HCT116 (cell line): ENCODE data around the gene TBC1D16. TPM values are rescaled to one million over a fixed set of nuclear protein-coding genes. Genes with fewer than 3 reads are reported as not detected.

Experiments used
- ATAC-seq: fragments of 200-7000 bp; cut with Tn5 transposase; 2 replicates; pipeline ENCODE4 v1.9.1; 2020; ENCODE audit warnings: mild to moderate bottlenecking, moderate library complexity
- BruUV-seq: library from RNA; stranded (reverse); fragments of 400-500 nt; replicated peaks from 2 replicates; lab custom pipeline; 2021; lab: Mats Ljungman, UMichigan
- CTCF ChIA-PET: fragments of 300-600 bp; sonication (Branson Sonifier 250); formaldehyde crosslinking; loops from one replicate; lab custom pipeline; 2021; ENCODE audit warnings: antibody characterized with exemption; lab: Charles Lee
- POLR2A ChIA-PET: fragments of 300-600, 350-600 bp; sonication (Branson Sonifier 250); formaldehyde crosslinking; loops from one replicate; lab custom pipeline; 2021; ENCODE audit warnings: antibody characterized with exemption; lab: Charles Lee
- RAD21 ChIA-PET, 2 experiments: fragments of 300-600 bp; sonication (Branson Sonifier 250); formaldehyde crosslinking; loops; one replicate each; lab custom pipeline; 2023; ENCODE audit warnings: low total read pairs in 2 of 2; ENCODE audit not compliant: uncharacterized antibody in 2 of 2, unreplicated experiment in 2 of 2, low non-redundant PET in 1 of 2; lab: Charles Lee
- DNase-seq: peaks from one replicate; pipeline ENCODE4 v3.0.0-alpha.2; 2010; ENCODE audit warnings: low read depth, low spot score
- H2AFZ ChIP-seq: fragments of 200-600 bp; shearing (Covaris generic), sonication (generic); 2 replicates; pipeline ENCODE4 v1.6.1; 2017; ENCODE audit warnings: low read depth, mixed run types, mixed read lengths, antibody characterized with exemption, low read length; ENCODE audit not compliant: poor library complexity, severe bottlenecking
- H3K27ac ChIP-seq: 2 replicates; pipeline ENCODE4 v1.5.1; 2012; ENCODE audit warnings: low read depth, low read length
- H3K27me3 ChIP-seq: fragments of 200-600 bp; sonication (generic); 2 replicates; pipeline ENCODE4 v1.6.1; 2016; ENCODE audit warnings: mixed run types, low read length, mixed read lengths; ENCODE audit not compliant: insufficient read depth
- H3K36me3 ChIP-seq, 2 experiments: fragments of 200-500 bp in 1 of 2; fragments of 200-600 bp in 1 of 2; sonication (Bioruptor generic) in 1 of 2; sonication (generic) in 1 of 2; 2 replicates each; pipeline versions ENCODE4 v1.5.1 to v1.6.1; 2014 to 2016; ENCODE audit warnings: low read length in 2 of 2, inconsistent platforms in 1 of 2, mixed read lengths in 1 of 2, mixed run types in 1 of 2; ENCODE audit not compliant: insufficient read depth in 2 of 2, control insufficient read depth in 1 of 2
- H3K4me1 ChIP-seq, 2 experiments: fragments of 200-600 bp in 1 of 2; sonication (generic) in 1 of 2; 2 replicates each; pipeline versions ENCODE4 v1.5.1 to v1.6.1; 2012 to 2017; ENCODE audit warnings: low read length in 2 of 2, inconsistent platforms in 1 of 2, mild to moderate bottlenecking in 1 of 2, mixed read lengths in 1 of 2, mixed run types in 1 of 2, moderate library complexity in 1 of 2; ENCODE audit not compliant: insufficient read depth in 2 of 2, control insufficient read depth in 1 of 2
- H3K4me2 ChIP-seq: fragments of 200-600 bp; sonication (generic); 2 replicates; pipeline ENCODE4 v1.6.1; 2017; ENCODE audit warnings: mixed run types, low read length, mixed read lengths
- H3K4me3 ChIP-seq, 2 experiments: fragments of 200-600 bp in 1 of 2; sonication (generic) in 1 of 2; replicated peaks in 1 of 2; 2 replicates each; pipeline ENCODE4 v1.5.1; 2011 to 2016; ENCODE audit warnings: low read length in 2 of 2, control low read depth in 1 of 2, low read depth in 1 of 2, mild to moderate bottlenecking in 1 of 2, mixed read lengths in 1 of 2, mixed run types in 1 of 2
- H3K79me2 ChIP-seq: fragments of 200-600 bp; sonication (generic); 2 replicates; pipeline ENCODE4 v1.6.1; 2017; ENCODE audit warnings: mild to moderate bottlenecking, mixed run types, low read length, moderate library complexity, mixed read lengths; ENCODE audit not compliant: insufficient read depth
- H3K9ac ChIP-seq: fragments of 200-600 bp; sonication (generic); 2 replicates; pipeline ENCODE4 v1.6.1; 2016; ENCODE audit warnings: low read length, mixed read lengths
- H3K9me2 ChIP-seq: fragments of 200-600 bp; sonication (generic), shearing (Covaris generic); 2 replicates; pipeline ENCODE4 v1.6.1; 2017; ENCODE audit warnings: mixed run types, mild to moderate bottlenecking, moderate library complexity; ENCODE audit not compliant: insufficient read depth
- H3K9me3 ChIP-seq, 2 experiments: fragments of 200-500 bp in 1 of 2; fragments of 200-600 bp in 1 of 2; sonication (Bioruptor generic) in 1 of 2; sonication (generic) in 1 of 2; 2 replicates each; pipeline ENCODE4 v1.6.1; 2014 to 2017; ENCODE audit warnings: low read length in 2 of 2, mixed read lengths in 2 of 2, inconsistent platforms in 1 of 2, low read depth in 1 of 2, mild to moderate bottlenecking in 1 of 2, mixed run types in 1 of 2, moderate library complexity in 1 of 2; ENCODE audit not compliant: control insufficient read depth in 1 of 2, insufficient read depth in 1 of 2
- H4K20me1 ChIP-seq: fragments of 200-600 bp; sonication (generic), shearing (Covaris generic); 2 replicates; pipeline ENCODE4 v1.6.1; 2017; ENCODE audit warnings: mixed run types, mild to moderate bottlenecking, moderate library complexity; ENCODE audit not compliant: insufficient read depth
- CBX3 ChIP-seq: IDR thresholded peaks from 2 replicates; pipeline ENCODE4 v1.6.1; 2012; ENCODE audit warnings: low read depth
- CEBPB ChIP-seq: IDR thresholded peaks from 2 replicates; pipeline ENCODE4 v1.6.1; 2012; ENCODE audit warnings: low read depth
- CTCF ChIP-seq, 3 experiments: fragments of 200-600 bp in 1 of 3; sonication (generic) in 1 of 3; IDR thresholded peaks in 2 of 3; conservative IDR thresholded peaks in 1 of 3; 2 replicates each; pipeline ENCODE4 v1.5.1; 2012 to 2017; ENCODE audit warnings: low read depth in 2 of 3, low read length in 2 of 3, antibody characterized with exemption in 1 of 3, borderline replicate concordance in 1 of 3, control low read depth in 1 of 3, mild to moderate bottlenecking in 1 of 3, mixed read lengths in 1 of 3, mixed run types in 1 of 3, moderate library complexity in 1 of 3; ENCODE audit not compliant: insufficient read depth in 1 of 3
- EGR1 ChIP-seq: IDR thresholded peaks from 2 replicates; pipeline ENCODE4 v1.6.1; 2012; ENCODE audit warnings: low read depth
- EZH2phosphoT487 ChIP-seq: fragments of 200-600 bp; IDR thresholded peaks from 2 replicates; pipeline ENCODE4 v1.6.1; 2018; ENCODE audit warnings: antibody characterized with exemption, borderline replicate concordance
- POLR2A ChIP-seq: IDR thresholded peaks from 2 replicates; pipeline ENCODE4 v1.7.0; 2011; ENCODE audit warnings: borderline replicate concordance; ENCODE audit not compliant: insufficient read depth, insufficient read length; ENCODE audit errors: extremely low read depth
- POLR2AphosphoS5 ChIP-seq: IDR thresholded peaks from 2 replicates; pipeline ENCODE4 v1.6.1; 2011; ENCODE audit warnings: mild to moderate bottlenecking, low read depth, low read length, moderate library complexity
- RAD21 ChIP-seq: IDR thresholded peaks from 2 replicates; pipeline ENCODE4 v1.6.1; 2012; ENCODE audit warnings: low read depth, mild to moderate bottlenecking
- SP1 ChIP-seq: IDR thresholded peaks from 2 replicates; pipeline ENCODE4 v1.6.1; 2012; ENCODE audit warnings: low read depth
- SRF ChIP-seq: IDR thresholded peaks from 2 replicates; pipeline ENCODE4 v1.6.1; 2012; ENCODE audit warnings: low read depth
- TCF7L2 ChIP-seq: IDR thresholded peaks from 2 replicates; pipeline ENCODE4 v1.7.0; 2011; ENCODE audit warnings: borderline replicate concordance, inconsistent platforms; ENCODE audit not compliant: insufficient read depth, insufficient read length; ENCODE audit errors: extremely low read depth
- ZBTB33 ChIP-seq: IDR thresholded peaks from 2 replicates; pipeline ENCODE4 v1.6.1; 2011; ENCODE audit warnings: mild to moderate bottlenecking, low read length, moderate library complexity; ENCODE audit not compliant: insufficient replicate concordance; ENCODE audit errors: extremely low read depth
- ZNF274 ChIP-seq: fragments of 200-500 bp; sonication (Bioruptor generic); IDR thresholded peaks from 2 replicates; pipeline ENCODE4 v1.6.1; 2014; ENCODE audit warnings: mild to moderate bottlenecking, low read depth, low read length, inconsistent platforms
- intact Hi-C: fragments of 100-400 bp; cut with micrococcal nuclease; formaldehyde crosslinking; loops from 2 replicates; pipeline ENCODE4 v1.10.0; 2022
- total RNA-seq: library from RNA; stranded (reverse); gene quantifications from one replicate; pipeline ENCODE4 v1.2.1, GENCODE V29; 2021; ENCODE audit not compliant: unreplicated experiment

The TBC1D16 gene
- total RNA-seq, 1 experiment from 2014 or later = 31.1 TPM

GRCh38 chr17:79979221-79979741, 56.4 kb downstream of the TBC1D16 start (continued):
- no peak for TF ChIP-seq ZNF274

DNA sequence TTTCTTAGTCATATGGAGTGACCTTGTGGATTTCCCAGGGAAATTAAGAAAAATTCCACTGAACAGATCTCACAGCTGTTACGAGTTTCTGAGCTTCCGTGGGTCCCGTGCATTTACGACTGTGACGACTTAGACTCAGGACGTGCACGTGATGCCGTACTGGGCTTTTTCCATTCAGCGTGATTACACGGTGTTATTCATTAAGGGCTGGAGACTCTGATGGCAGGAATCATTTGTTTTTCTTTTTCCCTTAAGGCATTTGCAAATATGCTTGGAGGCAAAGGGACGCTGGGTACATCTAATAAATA, 57.2 kb downstream of the TBC1D16 start:
- intact Hi-C loops = no loop called here
- Histone ChIP-seq H3K4me1 (peaks cover 5 to 6% of the 10 kb centered on the region in 2 experiments; a peak in 3 of 4 replicates), H3K9ac (no peak overlapping the region), H3K4me3 (no peak overlapping the region), H3K4me2 (no peak overlapping the region), H3K79me2 (no peaks in the 10 kb centered on the region), H4K20me1 (no peaks in the 10 kb centered on the region), H2AFZ (no peak overlapping the region), H3K27me3 (no peaks in the 10 kb centered on the region), H3K36me3 (no peaks in the 10 kb centered on the region), H3K9me3 (no peaks in the 10 kb centered on the region), H3K27ac (no peak overlapping the region), H3K9me2 (no peaks in the 10 kb centered on the region)
- RAD21 ChIA-PET = no interaction called here
- BruUV-seq = no TSS peak
- no peak for ATAC-seq
- TF ChIP-seq TCF7L2 (no peak), SRF (no peak), CEBPB (no peak)
- POLR2A ChIA-PET = interaction anchor here (0.6 kb wide), 1 partner anchor 134 kb away, joined by 7 read pairs; no protein-coding TSS in a partner anchor
- CTCF ChIA-PET = no interaction called here
- DNase-seq = no peak

DNA sequence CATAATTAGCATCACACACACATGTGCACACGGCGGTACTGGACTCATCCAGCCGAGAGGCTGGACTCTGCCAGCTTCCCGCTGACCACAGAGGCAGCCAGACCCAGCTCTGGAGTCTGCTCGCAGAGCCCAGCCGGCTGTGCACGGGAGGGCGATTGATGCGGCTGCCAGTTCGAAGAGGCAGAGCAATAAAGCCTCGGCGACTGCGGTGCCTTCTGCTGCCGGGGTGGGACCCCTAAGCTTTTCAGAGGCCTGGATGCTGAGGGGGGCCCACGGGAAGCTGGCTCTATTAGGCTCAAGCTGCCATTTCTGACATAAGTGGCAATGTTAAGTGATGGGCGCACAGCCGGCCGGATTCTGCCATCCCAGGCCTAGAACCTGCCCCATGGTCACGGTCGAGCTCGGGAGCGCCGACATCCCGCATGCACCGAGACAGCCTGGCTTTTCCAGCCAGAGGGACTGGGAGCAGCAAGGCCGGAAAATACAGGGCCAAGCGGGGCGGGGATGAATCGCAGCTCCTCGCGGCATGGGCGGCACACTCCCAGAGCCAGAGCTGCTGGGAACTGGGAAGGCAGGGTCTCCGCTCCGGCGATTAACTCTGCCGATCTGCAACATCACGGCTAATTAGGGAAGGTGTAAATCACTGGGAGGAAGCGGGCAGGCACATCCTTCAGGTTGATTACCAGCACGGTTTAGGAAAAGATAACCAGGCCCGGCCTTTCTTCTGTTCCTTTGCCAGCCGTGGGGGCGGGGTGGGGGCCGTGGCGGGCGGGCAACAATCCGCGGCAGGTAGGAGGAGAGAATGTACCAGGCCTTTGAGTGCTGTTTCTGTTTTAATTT, 57.7 kb downstream of the TBC1D16 start:
- no peak overlapping the region for H3K27ac ChIP-seq
- H3K4me3 ChIP-seq = no peak overlapping the region
- H3K27me3 ChIP-seq = no peaks in the 10 kb centered on the region
- no peak overlapping the region for H2AFZ ChIP-seq
- intact Hi-C loops = no loop called here
- no peak overlapping the region for H3K4me2 ChIP-seq
- ATAC-seq = no peak
- H3K36me3 ChIP-seq = no peaks in the 10 kb centered on the region
- H3K9ac ChIP-seq = no peak overlapping the region
- no peak for DNase-seq
- ChIA-PET CTCF (no interaction called here), RAD21 (no interaction called here), POLR2A (interaction anchor here (0.6 kb wide), 1 partner anchor 186 kb away, joined by 4 read pairs; no protein-coding TSS in a partner anchor)
- no peaks in the 10 kb centered on the region for H3K79me2 ChIP-seq
- BruUV-seq = no TSS peak
- H4K20me1 ChIP-seq = no peaks in the 10 kb centered on the region
- no peaks in the 10 kb centered on the region for H3K9me2 ChIP-seq
- H3K9me3 ChIP-seq = no peaks in the 10 kb centered on the region
- H3K4me1 ChIP-seq = peaks cover 0 to under 1% of the 10 kb centered on the region in 2 experiments; a peak in 1 of 4 replicates
- no peak for TF ChIP-seq CBX3
- TF ChIP-seq EGR1 = no peak
- TF ChIP-seq SP1 = no peak
- no peak for TF ChIP-seq ZNF274
- no peak for TF ChIP-seq EZH2phosphoT487
- no peak for TF ChIP-seq POLR2AphosphoS5
- TF ChIP-seq CTCF (IDR thresholded peaks at IDR 0.05 in 2 of 3, conservative IDR thresholded peaks at IDR 0.05 in 1 of 3; ENCODE audit: borderline replicate concordance in 1 of 3, insufficient read depth in 1 of 3, low read depth in 2 of 3, low read length in 2 of 3) = no peak
- TF ChIP-seq POLR2A = no peak
- no peak for TF ChIP-seq ZBTB33
- no peak for TF ChIP-seq RAD21
